NCI-H146 (cell line): ENCODE results near the gene NUAK1.
"Not testable (repeated sequence)": the region's sequence is repeated elsewhere in the genome, so short reads cannot be mapped to it uniquely, and the experiment has no call there.

Experiments used
- DNase-seq: peaks from one replicate; lab custom pipeline; 2025; lab: John Stamatoyannopoulos, UW

NUAK1 gene

DNA sequence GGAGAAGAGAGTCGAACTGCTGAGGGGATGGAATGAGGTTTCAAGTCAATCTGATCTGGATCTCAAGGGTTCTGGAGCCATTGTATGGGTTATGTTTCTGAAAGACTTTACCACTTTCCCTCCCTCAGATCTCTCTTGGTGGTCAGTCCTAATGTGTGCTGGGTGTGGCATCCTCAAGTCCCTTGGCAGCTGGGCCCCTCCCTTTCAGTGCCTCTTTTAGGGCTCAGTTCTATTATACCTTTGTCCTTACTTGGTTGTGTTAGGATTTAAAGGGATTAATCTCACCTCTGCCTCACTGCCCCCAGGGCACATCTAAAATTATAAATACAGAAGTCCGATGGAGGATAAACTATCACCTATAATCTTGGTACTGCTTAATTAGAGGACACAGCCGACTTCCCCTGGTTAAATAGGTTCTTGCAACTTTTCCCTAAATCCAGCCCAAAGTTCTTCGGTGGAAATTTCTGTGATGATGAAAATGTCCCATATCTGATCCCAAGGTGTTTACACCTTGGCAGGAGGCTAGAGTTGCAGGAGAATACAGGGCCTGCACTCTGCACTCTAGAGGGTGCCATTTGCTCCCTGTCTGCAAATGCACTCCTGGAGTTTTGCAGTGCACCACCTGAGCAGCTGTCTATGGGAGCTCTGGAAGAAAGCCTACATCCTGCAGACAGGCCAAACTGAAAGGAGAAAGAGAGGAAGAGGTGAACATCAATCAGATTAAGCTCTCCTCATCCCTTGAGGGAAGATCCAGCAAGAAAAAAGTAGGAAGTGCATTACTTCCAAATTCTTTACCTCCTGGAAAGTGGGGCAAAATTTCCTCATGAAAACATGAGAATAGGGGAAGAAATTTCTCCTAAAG lies 106.8 kb downstream of the NUAK1 start:
- DNase-seq = no peak

- DNase-seq = no peak
These were observed 108.3 kb downstream of the NUAK1 start for GRCh38 chr12:106030210-106031071.

DNA sequence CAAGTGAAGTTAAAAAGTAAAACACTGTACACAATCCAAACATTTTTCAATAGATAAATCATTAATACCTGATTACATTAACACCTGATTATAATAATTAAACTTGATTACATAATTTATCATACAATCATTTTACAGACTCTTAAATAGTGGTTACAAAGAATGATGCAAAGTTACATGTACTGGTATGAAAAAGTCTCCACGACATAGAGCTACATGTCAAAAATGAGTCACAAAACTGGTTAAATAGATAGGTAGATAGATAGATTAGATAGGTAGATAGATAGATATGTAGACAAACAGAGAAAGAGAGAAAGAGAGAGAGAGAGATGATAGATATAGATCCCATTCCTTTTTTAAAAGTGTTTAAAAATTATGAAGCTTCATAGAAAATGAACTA lies 109.2 kb downstream of the NUAK1 start:
- DNase-seq = no peak

- no peak for DNase-seq
These were observed 110.8 kb downstream of the NUAK1 start for GRCh38 chr12:106027911-106028310.

- DNase-seq = no peak
These were observed 111.5 kb downstream of the NUAK1 start for GRCh38 chr12:106027286-106027685.

- DNase-seq = no peak
These were observed 113.6 kb downstream of the NUAK1 start for GRCh38 chr12:106025129-106025528.

GRCh38 chr12:106023039-106023438 lies 115.7 kb downstream of the NUAK1 start:
- DNase-seq = no peak

DNA sequence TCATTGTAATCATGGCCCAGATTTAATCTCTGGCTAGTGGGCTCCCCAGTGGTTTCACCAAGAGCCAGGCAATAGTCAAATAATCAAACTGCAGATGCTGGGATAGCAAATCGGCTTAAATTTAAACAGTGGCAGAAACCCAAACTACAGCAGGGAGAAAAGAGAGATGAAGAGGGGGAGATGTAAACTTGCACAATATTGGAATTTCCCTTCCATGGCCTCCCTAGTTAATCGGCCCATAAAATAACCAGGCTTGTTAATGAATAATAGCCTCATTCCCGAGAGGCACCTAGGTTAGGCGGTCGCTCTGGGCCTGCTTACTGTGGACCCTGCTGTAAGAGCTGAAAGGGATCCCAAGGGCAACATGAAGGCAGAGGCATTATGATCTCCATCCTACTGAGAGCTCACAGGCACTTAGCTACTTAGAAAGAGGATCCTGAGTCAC lies 116.2 kb downstream of the NUAK1 start:
- DNase-seq = no peak

DNA sequence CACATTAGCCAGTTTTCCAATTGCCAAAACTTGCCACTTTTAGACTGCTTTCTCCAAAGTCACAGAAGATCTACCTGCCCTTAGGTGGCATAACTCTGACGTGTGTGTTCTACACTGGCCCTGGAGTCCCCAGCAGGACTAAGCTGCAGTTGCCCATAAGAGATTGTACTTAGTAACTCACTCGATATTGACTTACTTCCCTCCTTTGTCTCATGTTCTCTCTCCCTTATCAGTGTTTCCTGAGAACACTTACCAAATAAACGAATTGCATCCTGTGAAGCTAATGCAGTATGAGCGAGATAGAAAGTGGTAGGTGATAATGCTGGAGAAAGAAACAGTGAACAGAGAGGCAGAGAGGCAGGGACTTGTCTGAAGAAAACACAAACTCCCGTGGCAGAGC lies 117.2 kb downstream of the NUAK1 start:
- no peak for DNase-seq

DNA sequence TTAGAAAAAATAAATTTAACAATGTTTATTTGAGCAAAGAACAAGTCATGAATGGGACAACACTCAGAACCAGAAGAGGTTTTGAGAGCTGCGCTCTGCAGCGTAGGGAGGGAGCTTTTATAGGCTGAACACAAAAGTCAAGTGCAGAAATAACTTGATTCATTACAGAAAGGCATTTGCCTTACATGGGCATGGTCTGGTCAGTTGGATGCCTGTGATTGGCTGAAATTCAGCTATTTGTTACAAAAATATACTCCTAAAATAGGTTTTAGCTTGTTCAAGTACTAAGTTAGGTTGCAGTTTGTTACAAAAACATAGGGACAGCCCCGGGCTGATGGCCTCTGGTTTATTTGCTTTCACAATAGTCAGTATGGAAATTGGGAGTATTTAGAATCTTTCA lies 118.0 kb downstream of the NUAK1 start:
- DNase-seq = no peak

DNA sequence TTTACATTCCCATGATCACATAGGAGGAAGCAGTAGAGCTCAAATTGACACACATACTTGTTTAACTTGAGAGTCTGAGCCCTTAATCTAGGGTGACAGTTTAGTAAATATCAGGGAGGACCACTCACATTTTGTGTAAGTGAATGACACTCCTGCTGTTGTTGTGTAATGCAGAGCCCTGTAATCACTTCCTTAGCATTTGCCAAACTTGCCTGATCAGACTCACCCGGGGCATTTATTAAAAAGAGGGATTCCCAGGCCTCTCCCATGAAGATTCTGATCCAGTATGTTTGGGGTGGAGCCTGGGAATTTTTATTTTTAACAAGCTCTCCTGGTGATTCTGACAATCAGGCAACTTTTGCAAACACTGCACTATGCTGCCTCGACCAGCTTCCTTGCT lies 119.6 kb downstream of the NUAK1 start:
- DNase-seq = no peak

- DNase-seq = no peak
These were observed 120.5 kb downstream of the NUAK1 start for GRCh38 chr12:106018286-106018685.

GRCh38 chr12:106016601-106017278 lies 122.0 kb downstream of the NUAK1 start:
- not testable (repeated sequence) for DNase-seq

DNA sequence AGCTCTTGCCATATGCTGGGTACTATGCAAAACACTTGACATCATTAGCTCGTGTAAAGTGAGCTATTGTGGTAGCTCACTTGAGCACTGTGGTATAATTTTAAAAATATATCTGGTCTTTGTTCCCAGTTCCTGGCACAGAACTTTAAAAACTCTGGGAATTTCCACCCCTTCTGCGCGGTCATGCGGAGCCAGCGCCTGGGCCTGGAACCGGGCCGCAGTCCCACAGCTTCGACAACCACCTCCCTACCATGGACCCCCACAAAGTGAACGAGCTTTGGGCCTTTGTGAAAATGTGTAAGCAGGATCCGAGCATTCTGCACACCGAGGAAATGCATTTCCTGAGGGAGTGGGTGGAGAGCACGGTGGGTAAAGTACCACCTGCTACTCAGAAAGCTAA lies 123.1 kb downstream of the NUAK1 start:
- no peak for DNase-seq

- DNase-seq = no peak
These were observed 124.8 kb downstream of the NUAK1 start for GRCh38 chr12:106013941-106014340.
